Measurements from ENCODE around the gene CACNA2D4. TPM values are rescaled to one million over a fixed set of nuclear protein-coding genes. Genes with fewer than 3 reads are reported as not detected.

The CACNA2D4 gene
- total and polyA plus RNA-seq, 2 of the 13 experiments (the other 11 are each of a cell fraction or from before 2014, with no cell fraction given), result 14.2 to 136 TPM

DNA sequence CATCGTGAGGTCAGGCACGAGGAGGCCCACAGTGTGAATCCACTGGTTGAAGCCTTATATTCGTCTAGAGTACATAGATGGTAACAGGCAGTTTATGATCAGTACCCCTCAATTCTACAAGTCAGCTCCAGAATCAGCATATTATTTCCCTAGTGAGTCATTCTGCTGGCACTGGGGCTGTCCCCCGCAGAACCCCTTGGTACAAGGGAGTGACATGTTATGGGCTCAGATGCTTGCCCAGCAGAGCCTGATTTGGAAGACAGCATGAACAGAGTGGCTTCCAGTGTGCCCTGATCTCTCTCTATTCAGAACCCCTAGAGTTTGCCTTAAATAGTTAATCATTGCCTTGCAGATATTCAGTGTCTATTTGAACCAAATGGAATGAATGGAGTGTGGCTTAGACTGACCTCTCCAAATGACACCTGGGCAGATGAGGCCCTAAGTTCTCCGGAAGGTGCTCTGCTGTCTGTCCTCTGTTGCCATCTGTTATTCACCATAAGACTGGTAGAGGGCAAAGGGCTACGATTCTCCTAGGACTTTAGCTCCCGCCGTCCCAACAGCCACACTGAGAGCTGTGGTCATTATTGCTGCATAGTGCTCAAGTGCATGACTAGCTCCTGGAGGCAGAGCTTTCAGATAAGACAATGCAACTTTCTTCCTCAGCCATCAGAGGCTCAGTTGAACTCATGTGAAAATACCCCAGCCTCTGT, 41.1 kb downstream of the CACNA2D4 start:
- H3K79me2 ChIP-seq (ENCODE audit: insufficient read depth, low read length), result no peaks in the 10 kb centered on the region
- TF ChIP-seq RBAK (CRISPR knock-in tag; IDR thresholded peaks at IDR 0.05) (no peak), CBFB (CRISPR knock-in tag; IDR thresholded peaks at IDR 0.05) (no peak), ZNF652 (CRISPR knock-in tag; IDR thresholded peaks at IDR 0.05; ENCODE audit: borderline replicate concordance, low read depth) (0 out of 2 replicates have a peak, but pooled peaks have one; percentile 15), RXRB (CRISPR knock-in tag; IDR thresholded peaks at IDR 0.05; ENCODE audit: borderline replicate concordance) (no peak)
- FAIRE-seq (no peak), ATAC-seq (peak; percentile 61), DNase-seq (ENCODE audit: low spot score) (peak; percentile 13)
- no peaks in the 10 kb centered on the region for H3K36me3 ChIP-seq (replicated peaks in 1 of 2; ENCODE audit: control insufficient read depth in 1 of 2, insufficient read depth in 2 of 2, low read length in 2 of 2)
- H3K27me3 ChIP-seq (ENCODE audit: control insufficient read depth in 1 of 2, insufficient read depth in 2 of 2, low read length in 2 of 2), result peaks cover 6 to 29% of the 10 kb centered on the region in 2 experiments
- H4K20me1 ChIP-seq (ENCODE audit: insufficient read depth, low read length), result no peaks in the 10 kb centered on the region
- H3K27ac ChIP-seq (ENCODE audit: extremely low read length, insufficient read depth, low read length), result no peak overlapping the region
- no peak overlapping the region for H2AFZ ChIP-seq (ENCODE audit: low read length)
- in situ Hi-C loops (cut with HindIII; ENCODE audit: extremely low pct_ligation_motif_present, low pct_unique_long_range_greater_than_20kb) (no loop called here), intact Hi-C loops (cut with micrococcal nuclease; ENCODE audit: unreplicated experiment) (no loop called here)
- H3K4me1 ChIP-seq (ENCODE audit: insufficient read depth, low read length), result peaks cover 28% of the 10 kb centered on the region
- CTCF ChIA-PET (ENCODE audit: low intra/inter-chr PET ratio, low total read pairs), result no interaction called here
- H3K9me3 ChIP-seq (ENCODE audit: low read length), result no peaks in the 10 kb centered on the region
- WGBS (ENCODE audit: low lambda C conversion rate), result 26% methylated on average over 8 of the region's 8 CpGs
- no TSS peak for BruUV-seq (replicated peaks)
- no peak overlapping the region for H3K9ac ChIP-seq (ENCODE audit: insufficient read depth, low read depth, low read length)
- POLR2A ChIA-PET, result no interaction called here
- H3K4me3 ChIP-seq (replicated peaks in 1 of 3; ENCODE audit: insufficient read depth in 1 of 3, low read depth in 2 of 3, low read length in 3 of 3), result no peak overlapping the region
- H3K4me2 ChIP-seq (ENCODE audit: low read depth, low read length), result 0 out of 2 replicates have a peak overlapping the region, but pooled peaks have one; percentile 6

DNA sequence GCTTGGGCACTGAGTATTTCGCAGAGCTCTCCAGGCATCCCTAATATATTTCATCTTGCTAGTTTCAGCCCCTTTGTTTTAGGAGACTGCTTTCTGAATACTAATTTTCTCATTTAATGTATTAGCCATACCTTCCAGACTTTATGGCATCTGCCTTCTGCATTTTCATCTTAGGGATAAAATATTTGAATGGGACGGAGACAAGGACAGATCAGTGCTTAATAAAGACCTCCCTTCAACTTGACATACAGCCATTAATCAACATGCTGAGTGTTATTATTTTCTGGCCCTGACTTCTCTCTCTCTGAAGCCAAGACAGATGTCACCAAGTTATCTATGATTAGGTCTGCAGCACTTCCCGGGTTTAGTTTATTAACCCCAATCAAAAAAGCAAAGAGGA, 42.4 kb downstream of the CACNA2D4 start:
- H3K36me3 ChIP-seq (replicated peaks in 1 of 2; ENCODE audit: control insufficient read depth in 1 of 2, insufficient read depth in 2 of 2, low read length in 2 of 2), result no peaks in the 10 kb centered on the region
- DNase-seq (ENCODE audit: low spot score), result no peak
- peaks cover 3 to 18% of the 10 kb centered on the region in 2 experiments for H3K27me3 ChIP-seq (ENCODE audit: control insufficient read depth in 1 of 2, insufficient read depth in 2 of 2, low read length in 2 of 2)
- no peaks in the 10 kb centered on the region for H4K20me1 ChIP-seq (ENCODE audit: insufficient read depth, low read length)
- no peak overlapping the region for H3K4me3 ChIP-seq (replicated peaks in 1 of 3; ENCODE audit: insufficient read depth in 1 of 3, low read depth in 2 of 3, low read length in 3 of 3)
- in situ Hi-C loops (cut with HindIII; ENCODE audit: extremely low pct_ligation_motif_present, low pct_unique_long_range_greater_than_20kb) (no loop called here), intact Hi-C loops (cut with micrococcal nuclease; ENCODE audit: unreplicated experiment) (no loop called here)
- BruUV-seq (replicated peaks), result no TSS peak
- peaks cover 30% of the 10 kb centered on the region for H3K4me1 ChIP-seq (ENCODE audit: insufficient read depth, low read length)
- no peak for FAIRE-seq
- POLR2A ChIA-PET, result no interaction called here
- H3K79me2 ChIP-seq (ENCODE audit: insufficient read depth, low read length), result no peaks in the 10 kb centered on the region
- no peak for ATAC-seq
- no peak overlapping the region for H3K9ac ChIP-seq (ENCODE audit: insufficient read depth, low read depth, low read length)
- H3K9me3 ChIP-seq (ENCODE audit: low read length), result no peaks in the 10 kb centered on the region
- H2AFZ ChIP-seq (ENCODE audit: low read length), result no peak overlapping the region
- H3K4me2 ChIP-seq (ENCODE audit: low read depth, low read length), result no peak overlapping the region
- 58% methylated on average over 3 of the region's 3 CpGs for WGBS (ENCODE audit: low lambda C conversion rate)
- H3K27ac ChIP-seq (ENCODE audit: extremely low read length, insufficient read depth, low read length), result no peak overlapping the region
- CTCF ChIA-PET (ENCODE audit: low intra/inter-chr PET ratio, low total read pairs), result no interaction called here
- TF ChIP-seq TSC22D2 (CRISPR knock-in tag; IDR thresholded peaks at IDR 0.05; ENCODE audit: borderline replicate concordance), result no peak
- no peak for TF ChIP-seq MTF1 (CRISPR knock-in tag; IDR thresholded peaks at IDR 0.05)
- TF ChIP-seq, protein P1, sequence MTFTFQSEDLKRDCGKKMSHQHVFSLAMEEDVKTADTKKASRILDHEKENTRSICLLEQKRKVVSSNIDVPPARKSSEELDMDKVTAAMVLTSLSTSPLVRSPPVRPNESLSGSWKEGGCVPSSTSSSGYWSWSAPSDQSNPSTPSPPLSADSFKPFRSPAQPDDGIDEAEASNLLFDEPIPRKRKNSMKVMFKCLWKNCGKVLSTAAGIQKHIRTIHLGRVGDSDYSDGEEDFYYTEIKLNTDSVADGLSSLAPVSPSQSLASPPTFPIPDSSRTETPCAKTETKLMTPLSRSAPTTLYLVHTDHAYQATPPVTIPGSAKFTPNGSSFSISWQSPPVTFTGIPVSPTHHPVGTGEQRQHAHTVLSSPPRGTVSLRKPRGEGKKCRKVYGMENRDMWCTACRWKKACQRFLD (CRISPR knock-in tag; IDR thresholded peaks at IDR 0.05; ENCODE audit: borderline replicate concordance), result no peak
- no peak for TF ChIP-seq YEATS4 (CRISPR knock-in tag; IDR thresholded peaks at IDR 0.05; ENCODE audit: borderline replicate concordance)
- TF ChIP-seq ELF3 (CRISPR knock-in tag; IDR thresholded peaks at IDR 0.05), result no peak
- TF ChIP-seq NRL (CRISPR knock-in tag; IDR thresholded peaks at IDR 0.05; ENCODE audit: borderline replicate concordance), result no peak
- no peak for TF ChIP-seq FOSL2 (CRISPR knock-in tag; IDR thresholded peaks at IDR 0.05)
- TF ChIP-seq, protein P2, sequence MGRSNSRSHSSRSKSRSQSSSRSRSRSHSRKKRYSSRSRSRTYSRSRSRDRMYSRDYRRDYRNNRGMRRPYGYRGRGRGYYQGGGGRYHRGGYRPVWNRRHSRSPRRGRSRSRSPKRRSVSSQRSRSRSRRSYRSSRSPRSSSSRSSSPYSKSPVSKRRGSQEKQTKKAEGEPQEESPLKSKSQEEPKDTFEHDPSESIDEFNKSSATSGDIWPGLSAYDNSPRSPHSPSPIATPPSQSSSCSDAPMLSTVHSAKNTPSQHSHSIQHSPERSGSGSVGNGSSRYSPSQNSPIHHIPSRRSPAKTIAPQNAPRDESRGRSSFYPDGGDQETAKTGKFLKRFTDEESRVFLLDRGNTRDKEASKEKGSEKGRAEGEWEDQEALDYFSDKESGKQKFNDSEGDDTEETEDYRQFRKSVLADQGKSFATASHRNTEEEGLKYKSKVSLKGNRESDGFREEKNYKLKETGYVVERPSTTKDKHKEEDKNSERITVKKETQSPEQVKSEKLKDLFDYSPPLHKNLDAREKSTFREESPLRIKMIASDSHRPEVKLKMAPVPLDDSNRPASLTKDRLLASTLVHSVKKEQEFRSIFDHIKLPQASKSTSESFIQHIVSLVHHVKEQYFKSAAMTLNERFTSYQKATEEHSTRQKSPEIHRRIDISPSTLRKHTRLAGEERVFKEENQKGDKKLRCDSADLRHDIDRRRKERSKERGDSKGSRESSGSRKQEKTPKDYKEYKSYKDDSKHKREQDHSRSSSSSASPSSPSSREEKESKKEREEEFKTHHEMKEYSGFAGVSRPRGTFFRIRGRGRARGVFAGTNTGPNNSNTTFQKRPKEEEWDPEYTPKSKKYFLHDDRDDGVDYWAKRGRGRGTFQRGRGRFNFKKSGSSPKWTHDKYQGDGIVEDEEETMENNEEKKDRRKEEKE (IDR thresholded peaks at IDR 0.05), result no peak
